Colonic mucosa (tissue), 4 donors: ENCODE data around the gene ZBTB45. TPM values are rescaled to one million over a fixed set of nuclear protein-coding genes. Genes with fewer than 3 reads are reported as not detected.

ENCODE experiments used
- DNase-seq: peaks from one replicate; pipeline ENCODE4 v3.0.0-alpha.2; 2020
- H3K27ac ChIP-seq: fragments of 200-600 bp; one replicate; pipeline ENCODE4 v1.8.0; 2021
- H3K27me3 ChIP-seq: fragments of 200-600 bp; one replicate; pipeline ENCODE4 v1.8.0; 2021
- H3K36me3 ChIP-seq: fragments of 200-600 bp; one replicate; pipeline ENCODE4 v1.8.0; 2021
- H3K4me1 ChIP-seq: fragments of 200-600 bp; one replicate; pipeline ENCODE4 v1.8.0; 2021; ENCODE audit warnings: mild to moderate bottlenecking
- H3K4me3 ChIP-seq: fragments of 200-600 bp; one replicate; pipeline ENCODE4 v1.8.0; 2021
- H3K9ac ChIP-seq, 2 donors: one replicate each; pipeline ENCODE4 v1.7.0; 2013; ENCODE audit warnings: control low read depth in 2 of 2, low read depth in 2 of 2, low read length in 2 of 2
- H3K9me3 ChIP-seq: fragments of 200-600 bp; one replicate; pipeline ENCODE4 v1.8.0; 2021
- intact Hi-C: fragments of 100-400 bp; cut with DNase I; formaldehyde crosslinking; loops from one replicate; pipeline ENCODE4 v1.14.1; 2022
- total RNA-seq, 2 donors: library from RNA; stranded (reverse); fragmentation: NEBNext Ultra II Directional in 1 of 2; extraction: Animal tissue kit (Norgen Biotek cat#: 25700) in 1 of 2; gene quantifications; one replicate each; pipeline ENCODE4 v1.2.1, GENCODE V29; 2021
- TF ChIP-seq, protein P1 (sequence below): fragments of 200-600 bp; IDR thresholded peaks from one replicate; pipeline ENCODE4 v1.8.0; 2022; ENCODE audit warnings: antibody characterized with exemption, mild to moderate bottlenecking
- donor health status: healthy.
- donor health status: DM: no; HTN: no; CAD: no.
- donor health status: DM: no; HTN: no; CAD: no.

Gene ZBTB45
- total RNA-seq, 2 donors from 2014 or later: 13.5 to 20.2 TPM

GRCh38 chr19:58553799-58554493, 34.3 kb upstream of the ZBTB45 start:
- Histone ChIP-seq H3K9me3 (no peaks in the 10 kb centered on the region), H3K27ac (peak overlapping the region; percentile 96), H3K27me3 (no peaks in the 10 kb centered on the region), H3K9ac (peak overlapping the region; percentile 94 to 95), H3K4me3 (peak overlapping the region; percentile 80), H3K36me3 (peaks cover 24% of the 10 kb centered on the region), H3K4me1 (peaks cover 20% of the 10 kb centered on the region)
- TF ChIP-seq, protein P1, sequence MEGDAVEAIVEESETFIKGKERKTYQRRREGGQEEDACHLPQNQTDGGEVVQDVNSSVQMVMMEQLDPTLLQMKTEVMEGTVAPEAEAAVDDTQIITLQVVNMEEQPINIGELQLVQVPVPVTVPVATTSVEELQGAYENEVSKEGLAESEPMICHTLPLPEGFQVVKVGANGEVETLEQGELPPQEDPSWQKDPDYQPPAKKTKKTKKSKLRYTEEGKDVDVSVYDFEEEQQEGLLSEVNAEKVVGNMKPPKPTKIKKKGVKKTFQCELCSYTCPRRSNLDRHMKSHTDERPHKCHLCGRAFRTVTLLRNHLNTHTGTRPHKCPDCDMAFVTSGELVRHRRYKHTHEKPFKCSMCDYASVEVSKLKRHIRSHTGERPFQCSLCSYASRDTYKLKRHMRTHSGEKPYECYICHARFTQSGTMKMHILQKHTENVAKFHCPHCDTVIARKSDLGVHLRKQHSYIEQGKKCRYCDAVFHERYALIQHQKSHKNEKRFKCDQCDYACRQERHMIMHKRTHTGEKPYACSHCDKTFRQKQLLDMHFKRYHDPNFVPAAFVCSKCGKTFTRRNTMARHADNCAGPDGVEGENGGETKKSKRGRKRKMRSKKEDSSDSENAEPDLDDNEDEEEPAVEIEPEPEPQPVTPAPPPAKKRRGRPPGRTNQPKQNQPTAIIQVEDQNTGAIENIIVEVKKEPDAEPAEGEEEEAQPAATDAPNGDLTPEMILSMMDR: no peak
- no peak for DNase-seq
- intact Hi-C loops: no loop called here

GRCh38 chr19:58552655-58553054, 33.0 kb upstream of the ZBTB45 start:
- peaks cover 20% of the 10 kb centered on the region for H3K4me1 ChIP-seq
- H3K27ac ChIP-seq: no peak overlapping the region
- H3K9me3 ChIP-seq: no peaks in the 10 kb centered on the region
- intact Hi-C loops: no loop called here
- DNase-seq: no peak
- peaks cover 34% of the 10 kb centered on the region for H3K36me3 ChIP-seq
- H3K27me3 ChIP-seq: no peaks in the 10 kb centered on the region
- H3K4me3 ChIP-seq: no peak overlapping the region
- no peak overlapping the region for H3K9ac ChIP-seq
- TF ChIP-seq, protein P1: no peak

- H3K4me1 ChIP-seq: peaks cover 15% of the 10 kb centered on the region
- DNase-seq: no peak
- peaks cover 38% of the 10 kb centered on the region for H3K36me3 ChIP-seq
- no peak overlapping the region for H3K27ac ChIP-seq
- no peaks in the 10 kb centered on the region for H3K27me3 ChIP-seq
- no peaks in the 10 kb centered on the region for H3K9me3 ChIP-seq
- TF ChIP-seq, protein P1: no peak
- intact Hi-C loops: no loop called here
- H3K4me3 ChIP-seq: no peak overlapping the region
- no peak overlapping the region for H3K9ac ChIP-seq
Measured at GRCh38 chr19:58551577-58552471, 32.2 kb upstream of the ZBTB45 start.

- Histone ChIP-seq H3K9me3 (no peaks in the 10 kb centered on the region), H3K9ac (no peak overlapping the region), H3K27me3 (no peaks in the 10 kb centered on the region), H3K4me1 (peaks cover 17% of the 10 kb centered on the region), H3K4me3 (no peak overlapping the region), H3K27ac (no peak overlapping the region), H3K36me3 (peaks cover 31% of the 10 kb centered on the region)
- TF ChIP-seq, protein P1: no peak
- no peak for DNase-seq
- intact Hi-C loops: no loop called here
Measured at GRCh38 chr19:58551123-58551497, 31.5 kb upstream of the ZBTB45 start.

DNA sequence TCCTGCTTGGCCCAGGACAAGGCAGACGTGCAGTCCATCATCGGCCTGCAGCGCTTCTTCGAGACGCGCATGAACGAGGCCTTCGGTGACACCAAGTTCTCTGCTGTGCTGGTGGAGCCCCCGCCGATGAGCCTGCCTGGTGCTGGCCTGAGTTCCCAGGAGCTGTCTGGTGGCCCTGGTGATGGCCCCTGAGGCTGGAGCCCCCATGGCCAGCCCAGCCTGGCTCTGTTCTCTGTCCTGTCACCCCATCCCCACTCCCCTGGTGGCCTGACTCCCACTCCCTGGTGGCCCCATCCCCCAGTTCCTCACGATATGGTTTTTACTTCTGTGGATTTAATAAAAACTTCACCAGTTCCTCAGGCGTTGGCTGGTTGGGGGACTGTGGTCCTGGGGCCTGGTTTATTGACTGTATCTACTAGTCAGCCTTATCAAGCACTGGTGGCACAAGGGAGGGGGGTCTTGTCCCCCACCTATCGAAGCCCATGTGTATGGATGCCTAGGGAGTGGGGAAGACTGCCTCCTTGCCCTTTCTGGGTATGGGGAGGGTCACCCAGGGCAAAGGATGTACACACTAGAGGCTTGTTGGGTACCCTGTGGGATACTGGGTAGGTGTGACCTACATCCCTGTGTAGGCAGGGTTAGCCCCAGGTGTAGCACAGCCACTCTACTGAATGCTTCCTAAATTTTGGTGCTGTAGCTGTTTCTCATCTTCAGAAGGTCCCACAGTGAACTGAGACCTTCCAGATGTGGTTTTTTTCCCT, 30.9 kb upstream of the ZBTB45 start:
- no peak overlapping the region for H3K27ac ChIP-seq
- H3K9ac ChIP-seq: no peak overlapping the region
- intact Hi-C loops: no loop called here
- H3K9me3 ChIP-seq: no peaks in the 10 kb centered on the region
- peaks cover 22% of the 10 kb centered on the region for H3K4me1 ChIP-seq
- H3K4me3 ChIP-seq: no peak overlapping the region
- no peak for DNase-seq
- H3K36me3 ChIP-seq: peaks cover 31% of the 10 kb centered on the region
- TF ChIP-seq, protein P1: no peak
- no peaks in the 10 kb centered on the region for H3K27me3 ChIP-seq
